Activated T-helper 9 cell treated with anti-CD3 and anti-CD28 coated beads, Interleukin-2, amount 50 U/mL, for 16 hours (primary cell): ENCODE results near the gene SNX15.

Experiments
- DNase-seq: peaks from one replicate; pipeline ENCODE4 v3.0.0-alpha.2; 2020; ENCODE audit warnings: low read depth

The SNX15 gene

GRCh38 chr11:65056999-65057398 is 29.8 kb downstream of the SNX15 start:
- DNase-seq: no peak

GRCh38 chr11:65057526-65057925 is 30.3 kb downstream of the SNX15 start:
- DNase-seq: no peak

- DNase-seq: no peak
Measured at GRCh38 chr11:65058012-65058411, 30.8 kb downstream of the SNX15 start.

GRCh38 chr11:65058419-65059054 is 31.3 kb downstream of the SNX15 start, which contains the start of gene NAALADL1:
TSS of gene NAALADL1 (minus strand) at chr11:65058553. CDS start at chr11:65058521, 32 bp downstream.
- DNase-seq: no peak

- no peak for DNase-seq
Measured at GRCh38 chr11:65059523-65059922, 32.3 kb downstream of the SNX15 start.

GRCh38 chr11:65059959-65060824 is 33.0 kb downstream of the SNX15 start:
- DNase-seq: no peak

- DNase-seq: no peak
Measured at GRCh38 chr11:65060913-65061408, 33.7 kb downstream of the SNX15 start.

GRCh38 chr11:65063532-65063931 is 36.3 kb downstream of the SNX15 start:
- no peak for DNase-seq

- no peak for DNase-seq
Measured at GRCh38 chr11:65064847-65065240, 37.6 kb downstream of the SNX15 start.

- DNase-seq: no peak
Measured at GRCh38 chr11:65065851-65066250, 38.6 kb downstream of the SNX15 start.

- no peak for DNase-seq
Measured at GRCh38 chr11:65066315-65066714, 39.1 kb downstream of the SNX15 start.

- DNase-seq: no peak
Measured at GRCh38 chr11:65066805-65067291, 39.6 kb downstream of the SNX15 start.

- no peak for DNase-seq
Measured at GRCh38 chr11:65067446-65067845, 40.2 kb downstream of the SNX15 start.

GRCh38 chr11:65069217-65069616 is 42.0 kb downstream of the SNX15 start:
- no peak for DNase-seq

GRCh38 chr11:65071907-65072630 is 44.8 kb downstream of the SNX15 start:
- no peak for DNase-seq

- no peak for DNase-seq
Measured at GRCh38 chr11:65072631-65072966, 45.4 kb downstream of the SNX15 start.

GRCh38 chr11:65077451-65077850 is 50.2 kb downstream of the SNX15 start:
- DNase-seq: no peak

- DNase-seq: peak; percentile 56
Measured at GRCh38 chr11:65078151-65078550, 50.9 kb downstream of the SNX15 start.

GRCh38 chr11:65078786-65079342 is 51.6 kb downstream of the SNX15 start:
- no peak for DNase-seq

- DNase-seq: no peak
Measured at GRCh38 chr11:65083134-65083833, 56.0 kb downstream of the SNX15 start.

GRCh38 chr11:65083834-65084597 is 56.8 kb downstream of the SNX15 start, which contains the start of the genes CDCA5 and ZFPL1:
TSS of gene CDCA5 (minus strand) at chr11:65084040. CDS start at chr11:65083978, 62 bp downstream.
TSS of gene ZFPL1 (plus strand) at chr11:65084222. CDS start at chr11:65084699, 477 bp downstream.
- peak; percentile 94 for DNase-seq
